BJ (cell line): ENCODE measurements around the gene PTPRCAP. TPM values are rescaled to one million over a fixed set of nuclear protein-coding genes. Genes with fewer than 3 reads are reported as not detected.

ENCODE experiments used
- CTCF ChIA-PET: fragments of 350-600 bp; formaldehyde crosslinking; extraction: SDS; loops from one replicate; lab custom pipeline; 2021; ENCODE audit warnings: antibody characterized with exemption, inconsistent platforms; lab: Yijun Ruan, JAX
- POLR2A ChIA-PET: fragments of 300-600 bp; sonication (Branson Sonifier 250); formaldehyde crosslinking; extraction: SDS; loops from one replicate; lab custom pipeline; 2021; ENCODE audit warnings: antibody characterized with exemption; lab: Charles Lee
- DNase-seq: peaks from one replicate; pipeline ENCODE4 v3.0.0-alpha.2; 2011; ENCODE audit warnings: low read depth
- H3K27me3 ChIP-seq: 2 replicates; pipeline ENCODE4 v1.6.0; 2011; ENCODE audit warnings: low read length; ENCODE audit not compliant: control insufficient read depth, insufficient read depth
- H3K36me3 ChIP-seq: 2 replicates; pipeline ENCODE4 v1.5.1; 2011; ENCODE audit warnings: low read length; ENCODE audit not compliant: control insufficient read depth, insufficient read depth
- H3K4me3 ChIP-seq: 2 replicates; pipeline ENCODE4 v1.5.1; 2011; ENCODE audit warnings: low read depth, mild to moderate bottlenecking, control low read depth, low read length
- polyA plus RNA-seq: library from polyadenylated mRNA; depleted of rRNA; stranded (reverse); fragments of >200 nt; gene quantifications from 2 replicates; pipeline ENCODE4 v1.2.3, GENCODE V29; 2011
- TF ChIP-seq, protein P1 (sequence below): IDR thresholded peaks from 2 replicates; pipeline ENCODE4 v1.5.1; 2011; ENCODE audit warnings: low read depth, mild to moderate bottlenecking, control low read depth, inconsistent platforms, low read length, moderate library complexity; ENCODE audit not compliant: insufficient read depth

Gene PTPRCAP
- polyA plus RNA-seq, 1 experiment: 0.43 TPM

DNA sequence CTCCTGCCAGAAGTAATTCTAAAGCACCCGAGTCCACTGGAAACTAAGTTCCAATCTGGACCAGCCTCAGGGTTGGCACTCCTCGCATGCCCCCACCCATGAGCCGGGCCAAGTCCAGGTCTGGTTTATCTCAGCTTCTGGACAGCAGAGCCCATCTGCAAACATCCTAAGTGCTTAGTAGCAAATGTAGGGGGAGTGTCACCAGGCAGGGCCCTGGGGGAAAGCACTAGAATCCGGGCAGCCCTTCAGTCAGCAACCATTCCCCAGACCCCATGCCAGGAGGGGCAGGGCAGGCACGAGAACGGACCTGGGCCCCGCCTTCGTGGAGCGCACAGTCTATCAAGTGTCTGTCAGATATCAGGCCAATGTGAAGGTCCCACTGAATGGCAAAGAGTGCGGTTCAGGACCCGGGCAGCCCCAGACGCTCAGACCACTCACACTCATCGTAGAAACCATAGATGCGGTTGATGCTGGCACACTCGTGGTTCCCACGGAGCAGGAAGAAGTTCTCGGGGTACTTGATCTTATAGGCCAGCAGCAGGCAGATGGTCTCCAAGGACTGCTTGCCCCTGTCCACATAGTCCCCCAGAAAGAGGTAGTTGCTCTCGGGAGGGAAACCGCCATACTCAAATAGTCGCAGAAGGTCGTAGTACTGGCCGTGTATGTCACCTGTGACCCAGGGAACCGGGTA, 37.1 kb downstream of the PTPRCAP start:
- CTCF ChIA-PET: interaction anchor here (0.8 to 2.7 kb wide), 13 partner anchors 9 to 69 kb away, joined by 3 to 16 read pairs (median 8); partner anchors contain the start of genes CLCF1, CORO1B, RAD9A and TMEM134
- TF ChIP-seq, protein P1, sequence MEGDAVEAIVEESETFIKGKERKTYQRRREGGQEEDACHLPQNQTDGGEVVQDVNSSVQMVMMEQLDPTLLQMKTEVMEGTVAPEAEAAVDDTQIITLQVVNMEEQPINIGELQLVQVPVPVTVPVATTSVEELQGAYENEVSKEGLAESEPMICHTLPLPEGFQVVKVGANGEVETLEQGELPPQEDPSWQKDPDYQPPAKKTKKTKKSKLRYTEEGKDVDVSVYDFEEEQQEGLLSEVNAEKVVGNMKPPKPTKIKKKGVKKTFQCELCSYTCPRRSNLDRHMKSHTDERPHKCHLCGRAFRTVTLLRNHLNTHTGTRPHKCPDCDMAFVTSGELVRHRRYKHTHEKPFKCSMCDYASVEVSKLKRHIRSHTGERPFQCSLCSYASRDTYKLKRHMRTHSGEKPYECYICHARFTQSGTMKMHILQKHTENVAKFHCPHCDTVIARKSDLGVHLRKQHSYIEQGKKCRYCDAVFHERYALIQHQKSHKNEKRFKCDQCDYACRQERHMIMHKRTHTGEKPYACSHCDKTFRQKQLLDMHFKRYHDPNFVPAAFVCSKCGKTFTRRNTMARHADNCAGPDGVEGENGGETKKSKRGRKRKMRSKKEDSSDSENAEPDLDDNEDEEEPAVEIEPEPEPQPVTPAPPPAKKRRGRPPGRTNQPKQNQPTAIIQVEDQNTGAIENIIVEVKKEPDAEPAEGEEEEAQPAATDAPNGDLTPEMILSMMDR: no peak
- Histone ChIP-seq H3K27me3 (no peaks in the 10 kb centered on the region), H3K36me3 (peaks cover 30% of the 10 kb centered on the region), H3K4me3 (peak overlapping the region; percentile 98)
- POLR2A ChIA-PET: no interaction called here
- no peak for DNase-seq

DNA sequence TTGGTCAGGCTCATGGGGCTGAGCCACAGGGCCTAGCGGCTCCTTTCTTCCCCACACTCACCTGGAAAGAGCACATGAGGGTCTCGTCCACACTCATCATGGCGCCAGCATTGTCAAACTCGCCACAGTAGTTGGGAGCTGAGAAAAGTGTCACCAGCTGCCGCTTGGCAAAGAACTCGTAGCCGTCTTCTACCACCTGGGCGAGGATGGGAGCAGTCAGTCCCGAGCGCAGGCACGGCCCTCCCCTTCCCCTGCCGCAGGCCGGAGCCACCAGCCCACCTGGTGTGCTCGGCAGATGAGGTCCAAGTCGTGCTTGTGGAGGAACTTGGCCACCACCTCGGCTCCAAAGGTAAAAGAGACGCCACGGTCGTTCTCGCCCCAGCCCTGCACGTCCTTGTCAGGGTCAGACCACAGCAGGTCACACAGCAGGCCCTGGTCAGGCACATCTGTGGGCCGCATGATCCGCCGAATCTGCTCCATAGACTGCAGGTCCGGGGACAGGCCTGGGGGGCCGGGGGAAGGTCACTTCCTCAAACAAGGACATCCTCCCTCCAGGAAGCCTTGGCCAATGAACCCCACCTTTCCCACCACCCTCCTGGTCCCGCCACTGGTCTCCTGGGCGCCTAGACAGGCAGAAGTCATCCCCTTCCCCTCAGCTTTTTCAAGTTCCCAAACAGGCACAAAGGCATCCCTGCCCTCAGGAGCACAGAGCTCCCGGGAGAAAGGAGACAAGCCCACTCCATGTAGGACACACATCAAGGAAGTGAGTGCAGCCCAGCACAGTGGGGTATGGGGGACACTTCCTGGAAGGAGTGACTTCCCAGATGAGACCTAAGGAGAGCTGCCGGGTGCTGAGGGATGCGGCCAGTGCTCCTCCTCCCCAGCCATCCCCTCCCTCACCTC, 38.6 kb downstream of the PTPRCAP start:
- ChIA-PET POLR2A (interaction anchor here (0.5 kb wide), 1 partner anchor 48 kb away, joined by 9 read pairs; no protein-coding TSS in a partner anchor), CTCF (interaction anchor here (0.6 to 2.5 kb wide), 5 partner anchors 17 to 159 kb away, joined by 3 to 6 read pairs (median 3); partner anchors contain the start of gene POLD4)
- TF ChIP-seq, protein P1: no peak
- H3K36me3 ChIP-seq: peaks cover 32% of the 10 kb centered on the region
- no peak for DNase-seq
- no peak overlapping the region for H3K4me3 ChIP-seq
- H3K27me3 ChIP-seq: no peaks in the 10 kb centered on the region

DNA sequence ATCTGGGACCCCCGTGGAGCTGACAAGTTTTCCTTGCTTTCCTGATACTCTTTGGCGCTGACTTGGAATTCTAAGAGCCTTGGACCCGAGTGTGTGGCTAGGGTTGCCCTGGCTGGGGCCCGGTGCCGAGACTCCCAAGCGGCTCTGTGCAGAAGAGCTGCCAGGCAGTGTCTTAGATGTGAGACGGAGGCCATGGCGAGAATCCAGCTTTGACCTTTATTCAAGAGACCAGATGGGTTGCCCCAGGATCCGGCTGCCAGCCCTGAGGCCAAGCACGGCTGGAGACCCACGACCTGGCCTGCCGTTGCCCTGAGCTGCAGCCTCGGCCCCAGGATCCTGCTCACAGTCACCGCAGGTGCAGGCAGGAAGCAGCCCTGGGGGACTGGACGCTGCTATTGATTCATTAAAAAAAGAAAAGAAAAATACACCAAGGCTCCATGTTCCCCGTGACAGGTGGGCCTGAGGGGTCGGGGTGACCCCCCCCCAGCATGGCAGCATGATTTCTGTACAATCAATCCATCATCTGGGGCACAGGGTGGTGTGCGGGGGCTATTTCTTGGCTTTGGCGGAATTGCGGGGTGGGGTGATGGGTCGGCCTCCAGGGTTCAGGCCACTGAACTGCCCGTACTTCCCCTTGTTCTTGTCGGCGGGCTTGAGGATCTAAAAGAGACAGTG, 39.4 kb downstream of the PTPRCAP start:
- Histone ChIP-seq H3K4me3 (no peak overlapping the region), H3K27me3 (no peaks in the 10 kb centered on the region), H3K36me3 (peaks cover 34% of the 10 kb centered on the region)
- CTCF ChIA-PET: interaction anchor here (0.6 to 2.5 kb wide), 5 partner anchors 16 to 73 kb away, joined by 3 to 9 read pairs (median 5); partner anchors contain the start of gene POLD4
- POLR2A ChIA-PET: no interaction called here
- DNase-seq: no peak
- TF ChIP-seq, protein P1: no peak

DNA sequence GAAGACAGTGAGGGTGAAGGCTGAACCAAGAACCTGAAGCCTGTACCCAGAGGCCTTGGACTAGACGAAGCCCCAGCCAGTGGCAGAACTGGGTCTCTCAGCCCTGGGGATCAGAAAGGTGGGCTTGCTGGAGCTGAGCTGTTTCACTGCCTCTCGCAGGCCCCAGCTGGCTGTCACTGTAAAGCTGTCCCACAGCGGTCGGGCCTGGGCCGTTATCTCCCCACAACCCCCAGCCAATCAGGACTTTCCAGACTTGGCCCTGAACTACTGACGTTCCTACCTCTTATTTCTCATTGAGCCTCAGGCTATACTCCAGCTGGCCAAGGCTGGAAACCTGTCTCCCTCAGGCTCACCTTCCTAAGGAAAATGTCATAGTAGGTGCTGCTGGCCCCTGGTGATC, 39.9 kb downstream of the PTPRCAP start:
- DNase-seq: no peak
- Histone ChIP-seq H3K36me3 (peaks cover 34% of the 10 kb centered on the region), H3K27me3 (no peaks in the 10 kb centered on the region), H3K4me3 (no peak overlapping the region)
- ChIA-PET CTCF (interaction anchor here (0.6 to 2.5 kb wide), 5 partner anchors 15 to 73 kb away, joined by 3 to 9 read pairs (median 5); partner anchors contain the start of gene POLD4), POLR2A (no interaction called here)
- TF ChIP-seq, protein P1: no peak
